OCI-LY7 (cell line): ENCODE measurements around the gene PELO. TPM values are rescaled to one million over a fixed set of nuclear protein-coding genes. Genes with fewer than 3 reads are reported as not detected.

Source experiments
- BruUV-seq: library from RNA; stranded (reverse); fragments of 400-500 nt; replicated peaks from 2 replicates; lab custom pipeline; 2021; lab: Mats Ljungman, UMichigan
- CTCF ChIA-PET: fragments of 300-600 bp; sonication (Branson Sonifier 250); formaldehyde crosslinking; loops from one replicate; lab custom pipeline; 2022; ENCODE audit warnings: antibody characterized with exemption; ENCODE audit not compliant: unreplicated experiment; lab: Charles Lee
- POLR2A ChIA-PET: fragments of 300-600 bp; sonication (Branson Sonifier 250); formaldehyde crosslinking; loops from one replicate; lab custom pipeline; 2022; ENCODE audit warnings: antibody characterized with exemption; lab: Charles Lee
- DNase-seq: peaks from one replicate; pipeline ENCODE4 v3.0.0-alpha.2; 2015; ENCODE audit warnings: low spot score
- H2AFZ ChIP-seq: fragments of 200-600 bp; sonication (generic), shearing (Covaris generic); 2 replicates; pipeline ENCODE4 v1.6.1; 2014; ENCODE audit warnings: mild to moderate bottlenecking, antibody characterized with exemption, low read length, moderate library complexity
- H3K27ac ChIP-seq: fragments of 200-600 bp; sonication (generic); 2 replicates; pipeline ENCODE4 v1.5.1; 2014; ENCODE audit warnings: mixed run types, low read depth, mild to moderate bottlenecking, moderate library complexity, low read length, inconsistent platforms; ENCODE audit not compliant: poor library complexity, severe bottlenecking
- H3K36me3 ChIP-seq: fragments of 200-600 bp; sonication (generic); 2 replicates; pipeline ENCODE4 v1.6.1; 2014; ENCODE audit warnings: mild to moderate bottlenecking, antibody characterized with exemption, low read length, moderate library complexity, mixed read lengths; ENCODE audit not compliant: insufficient read depth
- H3K4me1 ChIP-seq: fragments of 200-600 bp; sonication (generic); 2 replicates; pipeline ENCODE4 v1.5.1; 2014; ENCODE audit warnings: mild to moderate bottlenecking, low read length; ENCODE audit not compliant: insufficient read depth, poor library complexity, severe bottlenecking
- H3K4me2 ChIP-seq: fragments of 200-600 bp; sonication (generic); 2 replicates; pipeline ENCODE4 v1.6.1; 2014; ENCODE audit warnings: mild to moderate bottlenecking, low read length
- H3K4me3 ChIP-seq: fragments of 200-600 bp; sonication (generic); 2 replicates; pipeline ENCODE4 v1.5.1; 2014; ENCODE audit warnings: mild to moderate bottlenecking, low read depth, low read length; ENCODE audit not compliant: poor library complexity, severe bottlenecking
- H3K79me2 ChIP-seq: fragments of 200-600 bp; sonication (generic); 2 replicates; pipeline ENCODE4 v1.6.1; 2016; ENCODE audit warnings: low read depth, mild to moderate bottlenecking, low read length, moderate library complexity, mixed read lengths; ENCODE audit not compliant: insufficient read depth
- H3K9me2 ChIP-seq: fragments of 200-600 bp; sonication (generic); 2 replicates; pipeline ENCODE4 v1.6.1; 2016; ENCODE audit warnings: mild to moderate bottlenecking, low read length, mixed read lengths; ENCODE audit not compliant: insufficient read depth
- H3K9me3 ChIP-seq: fragments of 200-600 bp; sonication (generic); 2 replicates; pipeline ENCODE4 v1.6.1; 2014; ENCODE audit warnings: mild to moderate bottlenecking, mixed run types, low read length, mixed read lengths
- H4K20me1 ChIP-seq: fragments of 200-600 bp; sonication (generic); 2 replicates; pipeline ENCODE4 v1.6.1; 2014; ENCODE audit warnings: mild to moderate bottlenecking, antibody characterized with exemption, low read length, moderate library complexity, mixed read lengths; ENCODE audit not compliant: insufficient read depth
- EZH2phosphoT487 ChIP-seq: fragments of 200-600 bp; sonication (generic); IDR thresholded peaks from 2 replicates; pipeline ENCODE4 v1.6.1; 2018; ENCODE audit warnings: low read depth, borderline replicate concordance, mild to moderate bottlenecking, mixed run types, antibody characterized with exemption, low read length, moderate library complexity, mixed read lengths
- intact Hi-C: fragments of 100-400 bp; cut with micrococcal nuclease; formaldehyde crosslinking; loops from one replicate; pipeline ENCODE4 v1.10.0; 2022; ENCODE audit not compliant: unreplicated experiment
- total RNA-seq, 2 experiments: library from RNA; depleted of rRNA in 1 of 2; stranded (reverse); fragments of >200 nt in 1 of 2; shearing (Covaris generic) in 1 of 2; gene quantifications; 2 replicates each; pipeline ENCODE4 v1.2.3, GENCODE V29; 2014 to 2022
- TF ChIP-seq, protein P1 (sequence below): fragments of 200-600 bp; sonication (generic); conservative IDR thresholded peaks from 2 replicates; pipeline ENCODE4 v1.5.1; 2014; ENCODE audit warnings: mild to moderate bottlenecking, antibody characterized with exemption, low read length, moderate library complexity, mixed read lengths

Gene PELO
- total RNA-seq, 2 experiments from 2014 or later, result 10.2 to 13.0 TPM

DNA sequence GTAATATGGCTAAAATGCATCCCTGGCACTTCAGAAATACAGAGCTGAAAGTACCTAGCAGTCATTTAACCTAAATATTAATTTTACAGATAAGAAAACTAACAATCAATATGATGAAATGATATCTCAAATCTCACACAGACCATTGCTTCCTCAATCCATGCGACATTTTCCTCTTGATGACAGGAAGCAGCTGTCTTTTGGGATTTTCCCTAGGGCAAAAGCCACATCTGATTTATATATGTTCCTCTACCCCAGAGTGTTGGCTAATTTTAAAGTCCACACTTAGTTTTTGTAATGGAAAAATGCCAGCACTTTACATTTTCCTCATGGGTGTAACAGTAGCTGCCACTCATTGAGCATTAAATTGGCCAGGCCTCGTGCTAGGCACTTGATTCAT, 47.7 kb upstream of the PELO start:
- no peaks in the 10 kb centered on the region for H3K36me3 ChIP-seq
- H3K4me2 ChIP-seq, result no peak overlapping the region
- no peaks in the 10 kb centered on the region for H3K9me3 ChIP-seq
- no peaks in the 10 kb centered on the region for H3K4me1 ChIP-seq
- no peak overlapping the region for H3K4me3 ChIP-seq
- DNase-seq, result no peak
- no peaks in the 10 kb centered on the region for H3K9me2 ChIP-seq
- H3K27ac ChIP-seq, result no peak overlapping the region
- ChIA-PET CTCF (no interaction called here), POLR2A (interaction anchor here (0.6 to 0.7 kb wide), 2 partner anchors 18 to 1028 kb away, joined by 3 read pairs; no protein-coding TSS in a partner anchor)
- H4K20me1 ChIP-seq, result no peaks in the 10 kb centered on the region
- intact Hi-C loops, result no loop called here
- BruUV-seq, result no TSS peak
- no peak overlapping the region for H2AFZ ChIP-seq
- no peaks in the 10 kb centered on the region for H3K79me2 ChIP-seq
- no peak for TF ChIP-seq EZH2phosphoT487
- TF ChIP-seq, protein P1, sequence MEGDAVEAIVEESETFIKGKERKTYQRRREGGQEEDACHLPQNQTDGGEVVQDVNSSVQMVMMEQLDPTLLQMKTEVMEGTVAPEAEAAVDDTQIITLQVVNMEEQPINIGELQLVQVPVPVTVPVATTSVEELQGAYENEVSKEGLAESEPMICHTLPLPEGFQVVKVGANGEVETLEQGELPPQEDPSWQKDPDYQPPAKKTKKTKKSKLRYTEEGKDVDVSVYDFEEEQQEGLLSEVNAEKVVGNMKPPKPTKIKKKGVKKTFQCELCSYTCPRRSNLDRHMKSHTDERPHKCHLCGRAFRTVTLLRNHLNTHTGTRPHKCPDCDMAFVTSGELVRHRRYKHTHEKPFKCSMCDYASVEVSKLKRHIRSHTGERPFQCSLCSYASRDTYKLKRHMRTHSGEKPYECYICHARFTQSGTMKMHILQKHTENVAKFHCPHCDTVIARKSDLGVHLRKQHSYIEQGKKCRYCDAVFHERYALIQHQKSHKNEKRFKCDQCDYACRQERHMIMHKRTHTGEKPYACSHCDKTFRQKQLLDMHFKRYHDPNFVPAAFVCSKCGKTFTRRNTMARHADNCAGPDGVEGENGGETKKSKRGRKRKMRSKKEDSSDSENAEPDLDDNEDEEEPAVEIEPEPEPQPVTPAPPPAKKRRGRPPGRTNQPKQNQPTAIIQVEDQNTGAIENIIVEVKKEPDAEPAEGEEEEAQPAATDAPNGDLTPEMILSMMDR, result no peak

DNA sequence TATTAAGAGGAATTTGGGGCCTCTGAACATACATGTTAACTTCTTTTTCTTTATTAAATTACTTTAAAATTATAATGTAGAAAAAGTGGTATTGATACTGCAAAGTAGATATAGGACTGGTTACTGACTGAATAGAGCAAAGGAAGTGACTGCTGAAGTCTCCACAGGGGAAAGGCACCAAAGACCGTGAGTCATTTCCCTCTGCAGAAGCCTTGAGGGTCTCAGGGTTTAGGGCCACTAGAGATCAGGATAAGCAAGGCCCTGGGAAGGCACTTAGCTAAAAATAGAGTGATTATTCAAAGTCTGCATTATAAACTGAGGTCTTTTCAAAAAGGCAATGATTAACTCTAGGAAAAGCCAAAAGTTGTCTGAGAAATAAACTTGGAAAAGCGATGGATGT, 44.7 kb upstream of the PELO start:
- no peaks in the 10 kb centered on the region for H3K36me3 ChIP-seq
- H3K9me2 ChIP-seq, result no peaks in the 10 kb centered on the region
- intact Hi-C loops, result no loop called here
- H3K79me2 ChIP-seq, result no peaks in the 10 kb centered on the region
- no peak overlapping the region for H3K4me3 ChIP-seq
- no peaks in the 10 kb centered on the region for H3K9me3 ChIP-seq
- no peak overlapping the region for H3K4me2 ChIP-seq
- H2AFZ ChIP-seq, result no peak overlapping the region
- no peak for DNase-seq
- ChIA-PET POLR2A (no interaction called here), CTCF (no interaction called here)
- H4K20me1 ChIP-seq, result no peaks in the 10 kb centered on the region
- no peaks in the 10 kb centered on the region for H3K4me1 ChIP-seq
- no TSS peak for BruUV-seq
- H3K27ac ChIP-seq, result no peak overlapping the region
- TF ChIP-seq, protein P1, result no peak
- TF ChIP-seq EZH2phosphoT487, result no peak

GRCh38 chr5:52743529-52743928, 44.2 kb upstream of the PELO start:
- Histone ChIP-seq H3K4me3 (no peak overlapping the region), H3K9me3 (no peaks in the 10 kb centered on the region), H3K36me3 (no peaks in the 10 kb centered on the region), H3K9me2 (no peaks in the 10 kb centered on the region), H3K4me1 (no peaks in the 10 kb centered on the region), H4K20me1 (no peaks in the 10 kb centered on the region), H3K79me2 (no peaks in the 10 kb centered on the region), H3K27ac (no peak overlapping the region), H2AFZ (no peak overlapping the region), H3K4me2 (no peak overlapping the region)
- BruUV-seq, result no TSS peak
- intact Hi-C loops, result no loop called here
- POLR2A ChIA-PET, result interaction anchor here (0.9 kb wide), 1 partner anchor 14 kb away, joined by 4 read pairs; no protein-coding TSS in a partner anchor
- CTCF ChIA-PET, result no interaction called here
- TF ChIP-seq, protein P1, result no peak
- no peak for TF ChIP-seq EZH2phosphoT487
- no peak for DNase-seq
